Activated CD8-positive, alpha-beta memory T cell treated with anti-CD3 and anti-CD28 coated beads, Interleukin-2, amount 50 U/mL, for 1 hour (primary cell): ENCODE data around the gene ATP13A5.

Source experiments
- DNase-seq: peaks from one replicate; pipeline ENCODE4 v3.0.0-alpha.2; 2020; ENCODE audit errors: extremely low read depth

ATP13A5 gene

GRCh38 chr3:193378706-193379105 is at the start of gene ATP13A5:
TSS of gene ATP13A5 (minus strand) at chr3:193378753. CDS start at chr3:193378725, 28 bp downstream.
- no peak for DNase-seq

DNA sequence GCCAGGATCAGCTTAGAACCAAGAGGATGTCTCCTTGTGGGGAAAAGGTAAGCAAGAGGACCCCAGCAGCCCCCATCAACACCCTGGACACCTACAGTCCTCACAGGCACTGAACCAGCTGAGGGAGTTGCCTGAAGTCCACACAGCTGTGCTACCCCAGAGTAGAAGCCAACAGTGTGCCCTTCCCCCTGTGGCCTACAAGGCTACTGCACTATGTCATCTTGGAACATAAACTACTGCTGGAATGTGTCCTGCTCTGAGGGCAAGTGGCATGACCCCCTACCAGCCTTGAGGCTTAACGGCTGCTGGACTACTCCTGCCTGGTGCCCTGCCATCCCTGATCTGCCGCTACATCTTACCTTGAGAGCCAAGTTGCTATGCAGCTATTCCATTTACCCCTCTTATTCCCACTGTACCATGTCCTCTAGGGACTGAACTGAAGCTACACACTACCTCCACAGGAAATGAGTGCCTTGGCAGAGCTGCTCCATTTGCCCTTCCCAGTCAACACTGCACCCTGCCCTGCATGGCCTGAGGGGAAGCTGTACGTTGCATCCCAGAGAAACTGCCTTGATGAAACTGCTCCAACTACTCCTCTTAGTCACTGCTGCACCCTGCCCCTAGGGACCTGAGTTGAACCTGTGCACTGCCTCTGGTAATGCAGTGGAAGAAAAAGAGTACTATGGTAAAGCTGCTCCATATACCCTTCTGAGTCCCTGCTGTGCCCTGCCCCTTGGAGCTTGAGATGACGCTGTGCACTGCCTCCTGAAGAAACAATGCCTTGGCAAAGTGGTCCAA is 40.2 kb upstream of the ATP13A5 start:
- no peak for DNase-seq

- DNase-seq: no peak
These were observed 38.1 kb upstream of the ATP13A5 start for GRCh38 chr3:193416629-193417028.

DNA sequence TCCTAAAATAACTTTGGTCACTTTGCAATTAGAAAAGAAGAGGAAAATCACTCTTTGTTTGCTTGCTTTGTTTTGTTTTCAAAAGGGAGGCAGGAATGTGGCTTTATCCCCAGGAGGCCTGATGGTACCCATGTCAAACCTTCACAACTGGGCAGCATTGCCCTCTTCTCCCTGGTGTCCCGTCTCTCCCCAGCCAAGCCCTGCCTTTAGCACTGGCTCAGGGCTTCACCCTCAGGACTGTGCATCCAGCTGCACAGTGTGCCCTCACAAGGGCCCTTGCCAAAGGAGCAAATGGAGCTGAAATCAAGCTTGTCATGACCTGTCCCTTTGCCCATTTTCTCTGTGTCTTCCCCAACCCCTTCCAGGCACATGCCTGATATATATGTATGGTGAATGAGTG is 29.1 kb upstream of the ATP13A5 start:
- no peak for DNase-seq

- DNase-seq: no peak
These were observed 28.6 kb upstream of the ATP13A5 start for GRCh38 chr3:193407112-193407511.

DNA sequence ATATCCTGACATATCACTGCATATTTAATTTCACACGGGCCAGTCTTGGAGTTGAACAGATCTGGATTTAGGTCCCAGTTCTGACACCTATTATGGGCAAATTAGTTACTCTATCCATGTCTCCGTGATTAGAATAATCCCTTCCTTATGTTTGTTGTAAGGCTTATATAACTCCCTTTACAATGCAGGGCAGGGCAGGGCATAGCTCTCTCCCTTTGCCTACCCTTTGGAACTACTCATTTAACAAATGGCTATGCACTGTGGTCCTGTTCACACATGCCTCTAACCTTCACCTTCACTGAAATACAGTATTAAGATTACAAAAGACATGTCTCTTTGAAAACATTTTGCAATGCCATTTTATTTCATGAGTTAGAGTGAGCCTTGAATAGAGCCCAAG is 24.8 kb upstream of the ATP13A5 start:
- DNase-seq: no peak

DNA sequence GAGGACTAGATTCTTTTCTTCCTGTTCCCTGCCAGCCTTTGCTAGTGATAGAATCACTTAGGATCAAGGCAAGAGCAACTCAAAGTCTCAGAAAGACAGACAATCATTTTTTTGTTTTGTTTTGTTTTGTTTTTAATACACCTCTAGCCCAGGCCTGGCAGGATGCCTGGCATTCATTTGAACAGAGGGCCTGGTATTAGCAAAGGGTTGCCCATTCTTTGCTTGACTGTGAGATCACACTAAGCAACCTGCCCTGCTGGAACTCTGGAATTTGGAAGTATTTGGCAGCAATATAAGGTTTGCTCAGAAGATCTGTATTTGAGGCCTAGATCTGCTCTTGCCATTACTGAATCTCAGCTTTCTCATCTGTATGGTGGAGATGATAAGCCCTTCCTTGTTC is 21.8 kb upstream of the ATP13A5 start:
- DNase-seq: no peak

DNA sequence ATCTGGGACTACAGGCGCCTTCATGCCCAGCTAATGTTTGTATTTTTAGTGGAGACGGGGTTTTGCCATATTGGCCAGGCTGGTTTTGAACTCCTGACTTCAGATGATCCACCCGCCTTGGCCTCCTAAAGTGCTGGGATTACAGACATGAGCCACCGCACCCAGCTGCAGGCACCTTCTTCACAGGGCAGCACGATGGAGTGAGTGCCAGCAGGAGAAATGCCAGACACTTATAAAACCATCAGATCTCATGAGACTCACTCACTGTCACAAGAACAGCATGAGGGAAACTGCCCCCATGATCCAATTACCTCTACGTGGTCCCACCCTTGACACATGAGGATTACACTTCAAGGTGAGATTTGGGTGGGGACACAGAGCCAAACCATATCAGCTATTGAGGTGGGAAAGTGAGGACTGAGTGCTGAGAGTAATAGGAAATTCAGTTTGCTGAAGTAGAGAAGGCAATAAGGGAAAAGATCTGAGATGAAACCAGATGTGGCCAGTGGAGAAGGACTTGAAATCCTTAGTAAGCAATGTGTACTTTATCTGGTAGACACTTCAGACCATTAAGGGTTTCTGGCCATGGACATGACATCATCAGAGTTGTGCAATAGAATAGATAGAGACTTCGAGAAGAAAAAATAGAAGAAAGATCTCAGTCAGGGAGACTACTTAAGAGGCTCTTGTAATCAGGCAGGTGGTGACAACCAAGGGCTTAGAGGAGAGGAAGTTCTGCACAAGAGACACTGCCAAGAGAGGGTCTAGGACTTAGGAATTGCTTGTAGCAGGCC is 18.1 kb upstream of the ATP13A5 start:
- DNase-seq: no peak

GRCh38 chr3:193391902-193392301 is 13.3 kb upstream of the ATP13A5 start:
- DNase-seq: no peak

DNA sequence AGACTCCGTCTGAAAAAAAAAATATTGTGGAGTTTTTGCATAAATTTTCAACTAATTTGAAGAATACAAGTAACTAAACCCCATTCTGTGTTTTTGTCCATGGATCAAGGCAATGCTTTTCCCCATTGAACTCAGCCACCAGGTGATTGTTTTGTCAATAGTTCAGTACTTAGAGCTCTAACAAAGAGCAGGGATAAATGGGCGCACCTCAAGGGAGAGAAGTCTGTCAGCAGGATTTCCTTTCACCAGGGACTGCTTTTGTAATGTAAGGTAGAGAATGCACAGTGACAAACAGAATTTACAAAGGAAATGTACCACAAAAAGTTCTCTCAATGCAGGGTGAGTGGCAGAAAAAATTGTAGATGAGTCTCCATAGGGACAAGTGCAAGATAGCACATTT is 10.8 kb upstream of the ATP13A5 start:
- no peak for DNase-seq

- DNase-seq: no peak
These were observed 9.8 kb upstream of the ATP13A5 start for GRCh38 chr3:193388361-193388760.

GRCh38 chr3:193387596-193387995 is 9.0 kb upstream of the ATP13A5 start:
- no peak for DNase-seq

DNA sequence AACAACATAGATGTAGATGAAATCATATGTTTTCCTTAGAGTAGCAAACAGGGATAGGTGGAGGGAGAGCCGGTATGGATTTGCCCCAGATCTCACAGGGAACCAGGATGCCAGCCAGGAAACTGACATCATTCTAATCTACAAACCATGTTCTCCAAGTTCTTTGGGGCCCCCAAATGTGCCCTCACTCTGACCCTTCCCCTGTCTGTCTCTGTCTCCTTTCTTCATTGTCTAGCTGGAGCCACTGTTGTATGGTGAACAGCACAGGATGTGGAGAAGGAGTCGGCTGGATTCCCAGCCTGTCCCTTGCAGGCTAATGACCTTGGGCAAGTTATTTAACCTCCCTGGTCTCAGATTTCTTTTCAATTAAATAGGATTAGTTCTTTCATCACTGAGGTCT is 962 bp downstream of the ATP13A5 start:
- no peak for DNase-seq

GRCh38 chr3:193375614-193376013 is 2.9 kb downstream of the ATP13A5 start:
- no peak for DNase-seq

- DNase-seq: no peak
These were observed 5.8 kb downstream of the ATP13A5 start for GRCh38 chr3:193372783-193373182.

DNA sequence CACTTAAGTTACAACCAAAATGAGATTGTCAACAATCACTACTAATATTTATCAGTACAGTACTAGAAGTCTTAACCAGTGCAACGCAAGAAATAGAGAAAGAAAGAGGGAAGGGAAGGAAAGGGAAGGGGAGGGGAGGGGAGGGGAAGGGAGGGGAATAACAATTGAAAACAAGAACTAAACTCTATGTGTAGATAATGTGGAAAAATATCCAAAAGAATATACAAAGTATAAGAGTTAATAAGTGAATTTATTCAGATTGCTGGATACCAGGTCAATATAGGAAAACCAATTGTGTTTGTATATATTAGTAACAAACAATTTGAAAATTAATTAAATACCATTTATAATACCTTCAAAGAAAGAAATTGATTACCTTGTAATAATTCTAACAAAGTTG is 10.7 kb downstream of the ATP13A5 start:
- DNase-seq: no peak

DNA sequence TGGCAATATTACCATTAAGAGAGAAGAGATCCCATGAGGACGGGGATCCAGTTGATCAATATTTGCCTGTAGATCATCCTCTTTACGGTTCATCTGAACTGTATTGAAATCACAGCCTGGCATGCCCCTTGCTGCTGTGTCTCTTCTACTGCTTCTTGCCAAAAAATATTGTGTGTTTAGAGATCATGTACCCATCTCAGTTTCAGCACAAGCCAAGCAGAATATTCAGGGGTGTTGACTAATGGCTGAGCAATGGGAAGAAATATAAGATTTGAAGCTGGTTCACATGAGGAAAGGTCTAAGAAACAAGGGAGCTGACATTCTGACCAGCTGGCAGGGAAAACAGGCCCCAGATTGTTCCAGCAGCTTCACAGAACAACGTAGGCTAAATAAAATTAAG is 21.3 kb downstream of the ATP13A5 start:
- no peak for DNase-seq

- no peak for DNase-seq
These were observed 24.1 kb downstream of the ATP13A5 start for GRCh38 chr3:193354423-193354822.

DNA sequence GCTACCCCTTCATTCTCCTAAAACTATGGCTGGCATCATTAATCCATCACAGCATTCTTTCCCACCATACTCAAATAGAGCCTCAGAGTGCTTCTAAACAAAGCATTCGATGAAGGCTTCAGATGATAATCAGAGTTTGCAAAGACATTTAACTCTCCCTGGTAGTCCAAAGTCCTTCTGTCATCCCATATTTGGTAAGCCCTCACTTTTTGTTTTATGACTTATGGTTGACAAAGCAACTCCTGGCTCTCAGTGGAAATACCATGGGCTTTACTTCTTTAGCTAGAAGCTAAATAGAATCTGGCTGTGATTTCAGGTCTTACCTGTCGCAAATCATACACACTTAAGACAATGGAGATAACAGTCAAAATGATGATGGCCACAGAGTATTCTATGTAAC is 27.8 kb downstream of the ATP13A5 start:
- DNase-seq: no peak

- DNase-seq: no peak
These were observed 29.9 kb downstream of the ATP13A5 start for GRCh38 chr3:193348686-193349085.

DNA sequence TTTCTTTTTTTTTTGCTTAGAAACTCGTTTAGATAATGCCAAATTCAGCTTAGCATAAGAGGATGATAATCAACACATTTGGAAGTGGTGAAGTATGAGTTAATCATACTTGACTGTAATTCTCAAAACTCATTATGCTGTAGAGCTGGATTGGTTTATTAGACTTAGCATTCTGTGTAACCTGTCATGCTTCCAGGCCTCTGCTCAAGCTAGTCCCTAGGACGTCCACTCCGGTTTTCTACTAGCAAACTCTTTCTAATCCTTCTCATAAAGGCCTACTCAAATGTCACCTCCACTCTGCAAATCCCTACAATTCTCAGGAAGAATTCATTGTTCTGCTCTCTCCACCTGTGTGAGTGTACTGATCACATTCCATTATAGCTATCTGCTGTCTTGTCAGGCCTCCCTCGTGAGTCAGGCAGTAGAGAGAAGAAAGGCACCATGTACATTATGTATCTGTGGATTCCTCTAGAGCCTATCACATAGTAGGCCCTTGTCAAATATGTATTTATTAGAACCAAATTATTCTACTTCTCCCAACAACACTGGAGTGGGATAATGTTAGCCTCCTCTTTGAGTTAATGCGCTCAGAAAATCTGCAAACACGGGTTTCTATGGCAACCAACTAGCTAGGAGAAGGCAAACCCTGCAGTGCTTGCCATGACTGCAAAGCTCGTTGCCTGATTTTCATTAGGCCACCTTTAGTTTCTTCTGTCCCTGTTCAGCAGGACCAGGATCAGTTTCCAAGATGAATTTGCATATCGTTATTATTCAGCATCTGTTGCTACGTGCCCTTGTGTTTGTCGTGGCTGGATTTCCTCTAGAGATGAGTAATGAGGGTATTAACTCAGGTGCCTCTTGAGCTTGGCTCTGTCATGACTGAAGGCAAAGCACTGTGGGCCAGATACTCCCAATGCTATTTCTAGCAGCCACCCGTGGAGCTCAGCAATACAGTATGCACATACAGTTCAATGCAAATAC is 30.7 kb downstream of the ATP13A5 start:
- no peak for DNase-seq

DNA sequence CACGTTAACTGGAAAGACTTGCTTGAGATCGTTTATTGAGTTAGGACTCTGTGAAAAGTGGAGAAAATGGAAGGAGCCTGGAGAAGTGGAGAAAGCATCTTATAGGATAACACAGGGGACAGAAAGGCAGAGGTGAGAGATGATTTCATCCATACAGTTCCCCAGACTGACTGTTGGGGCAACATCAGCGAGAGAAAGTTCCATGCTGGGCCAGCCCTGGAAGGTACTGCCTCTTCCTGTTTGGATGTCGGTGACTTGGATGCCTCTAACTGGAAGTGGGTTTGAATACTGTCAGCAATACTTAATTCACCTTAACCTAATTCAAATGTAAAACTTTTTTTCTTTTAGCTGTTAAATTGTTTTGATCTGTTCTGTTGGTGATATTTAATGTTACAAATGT is 32.3 kb downstream of the ATP13A5 start:
- DNase-seq: no peak
